Measurements from ENCODE around the gene TSEN2.
A peak's percentile ranks its signal among the peaks of the same experiment; 100 is the strongest.
"Not testable (repeated sequence)": the region's sequence is repeated elsewhere in the genome, so short reads cannot be mapped to it uniquely, and the experiment has no call there.

TSEN2 gene

DNA sequence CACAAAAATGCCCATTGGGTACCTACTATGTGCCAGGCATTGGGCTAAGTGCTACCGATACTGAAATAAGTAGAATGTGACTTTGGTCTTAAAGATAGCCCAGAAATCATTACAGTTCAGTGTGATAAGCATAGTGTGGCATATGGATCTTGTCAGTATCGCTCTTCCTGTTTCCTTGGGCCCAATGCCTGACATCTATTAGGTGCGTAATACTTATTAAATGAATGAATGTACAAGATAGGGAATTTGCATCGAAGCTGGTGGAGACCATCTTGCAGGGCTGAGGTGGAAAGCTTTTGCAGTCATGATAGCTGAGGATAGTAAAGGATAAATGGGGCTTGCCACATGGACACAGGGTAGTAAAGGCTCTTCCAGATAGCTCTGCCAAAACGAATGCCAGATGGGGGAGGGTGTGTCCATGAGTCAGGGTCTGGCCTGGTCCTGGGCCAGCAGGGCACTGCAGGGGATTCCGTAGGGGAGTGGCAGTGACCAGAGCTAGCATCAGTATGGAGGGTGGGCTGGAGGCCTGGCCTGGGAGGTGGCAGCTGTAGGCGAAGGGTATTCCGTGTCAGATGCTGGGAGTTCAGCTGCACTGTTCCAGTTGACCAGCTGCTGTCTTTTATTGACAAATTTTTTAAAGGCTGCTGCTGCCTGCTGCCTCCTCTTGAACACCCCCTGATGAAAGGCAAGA, 23.5 kb downstream of the TSEN2 start:
- no peak for DNase-seq

DNA sequence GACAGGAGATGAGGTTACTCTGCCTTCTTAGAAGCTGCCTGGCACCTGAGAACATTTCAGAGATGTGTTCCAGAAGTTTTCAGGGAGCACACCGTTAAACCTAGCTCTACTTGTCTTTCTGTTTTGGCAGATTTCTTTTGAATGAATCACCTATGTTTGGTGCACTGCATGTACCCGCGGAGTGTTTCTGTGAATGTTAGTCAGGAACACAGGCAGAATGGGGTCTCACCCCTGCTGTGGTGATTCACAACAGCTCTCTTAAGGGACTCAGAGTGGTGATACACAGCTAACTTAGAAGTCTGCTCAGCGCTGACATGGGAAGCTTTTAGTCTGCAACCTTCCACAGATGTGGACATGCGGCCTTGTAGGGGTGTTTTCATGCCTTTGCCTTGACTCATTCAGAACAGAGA, 24.0 kb downstream of the TSEN2 start:
- no peak for DNase-seq

DNA sequence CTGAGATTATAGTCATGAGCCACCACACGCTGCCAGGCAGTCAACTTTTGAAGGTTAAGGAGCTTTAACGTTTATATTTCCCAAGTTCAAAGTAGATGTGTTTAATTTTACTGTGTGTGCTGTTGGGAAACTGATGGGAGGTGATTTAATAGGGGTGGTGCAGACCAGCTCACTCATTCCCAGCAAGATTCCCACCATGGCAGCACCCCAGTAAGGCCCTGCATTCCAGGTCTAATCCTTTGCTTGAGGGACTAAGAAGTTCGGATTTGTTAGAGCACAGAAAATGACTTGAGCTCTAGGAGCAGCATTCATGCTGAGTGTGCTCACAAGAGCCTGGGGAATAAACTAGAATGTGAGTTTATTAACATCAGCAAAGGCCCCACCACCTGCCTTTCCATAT, 25.2 kb downstream of the TSEN2 start:
- no peak for DNase-seq

DNA sequence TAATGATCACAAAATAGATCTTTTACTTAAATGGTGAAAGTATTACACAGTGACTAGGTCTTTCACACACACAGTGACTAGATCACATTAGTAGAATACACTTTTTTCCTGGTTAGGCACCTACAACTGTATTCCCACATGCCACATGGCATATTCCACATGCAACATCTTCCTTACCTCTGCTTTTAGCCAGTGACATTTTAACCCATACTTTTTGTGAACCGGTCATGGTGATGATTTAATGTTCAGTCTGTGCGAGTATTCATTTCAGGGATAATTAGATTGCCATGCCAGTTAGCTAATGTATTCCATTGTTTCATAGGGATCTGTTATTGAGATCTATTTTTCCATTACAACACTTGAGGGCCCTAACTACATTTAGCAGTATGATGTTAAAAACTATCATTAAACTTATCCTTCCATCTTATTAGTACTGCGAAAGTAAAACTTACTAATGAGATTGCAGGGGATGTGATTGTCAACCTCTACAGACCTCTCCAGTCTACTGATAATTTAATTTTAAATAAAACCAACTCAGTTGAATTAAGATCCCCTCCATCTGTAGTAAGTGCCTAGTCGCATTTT, 28.3 kb downstream of the TSEN2 start:
- no peak for DNase-seq

DNA sequence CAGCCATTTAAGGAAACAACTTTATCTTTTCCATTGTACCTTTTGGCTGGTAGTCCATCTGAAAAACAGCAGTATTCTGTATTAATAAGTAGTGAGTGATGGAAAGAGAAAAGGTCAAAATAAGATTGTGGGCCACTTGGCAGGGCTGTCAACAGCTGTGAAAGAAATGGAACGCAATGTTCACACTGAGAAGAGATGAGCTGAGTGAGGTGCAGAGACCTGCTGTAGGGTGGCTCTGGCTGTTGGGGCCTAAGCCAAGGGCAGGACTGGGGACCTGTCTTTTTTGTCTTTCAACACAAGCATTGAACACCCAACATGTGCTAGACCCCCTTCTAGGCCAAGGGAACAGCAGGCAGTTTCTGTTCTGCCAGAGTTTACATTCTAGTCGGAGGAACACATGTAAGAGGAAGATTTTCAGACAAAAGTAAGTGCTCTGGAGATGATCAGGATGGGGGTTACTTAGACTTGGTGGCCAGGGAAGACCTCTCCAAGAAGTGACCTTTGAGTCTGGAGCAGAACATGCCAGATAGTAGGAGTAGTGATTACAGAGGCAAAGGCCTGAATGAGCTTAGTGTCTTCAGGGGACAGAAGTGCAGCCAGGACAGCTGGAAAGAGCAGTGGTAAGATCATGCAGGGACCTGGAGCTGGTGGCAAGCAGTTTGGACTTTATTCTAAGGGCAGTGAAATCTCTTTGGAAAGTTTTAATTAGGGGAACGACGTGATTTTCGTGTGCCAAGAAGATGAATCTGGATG, 29.6 kb downstream of the TSEN2 start:
- no peak for DNase-seq

DNA sequence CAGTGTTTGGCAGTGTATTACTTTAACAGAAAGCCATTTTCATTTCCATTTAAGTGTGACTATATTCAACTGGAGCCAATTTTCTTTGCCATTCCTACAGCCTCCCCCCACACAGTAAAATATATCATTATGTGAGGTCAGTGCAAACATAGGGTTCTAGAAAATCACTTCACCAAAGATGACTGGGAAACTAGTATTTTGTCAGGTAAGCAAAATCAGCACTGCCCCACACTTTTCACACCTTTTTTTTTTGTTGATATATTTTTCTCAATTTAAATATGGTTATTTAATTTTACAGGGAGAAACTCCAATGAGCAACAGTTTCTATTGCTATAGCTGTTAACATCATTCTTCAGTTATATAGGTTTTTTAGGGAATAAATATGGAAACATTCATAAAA, 31.4 kb downstream of the TSEN2 start:
- DNase-seq, result no peak

DNA sequence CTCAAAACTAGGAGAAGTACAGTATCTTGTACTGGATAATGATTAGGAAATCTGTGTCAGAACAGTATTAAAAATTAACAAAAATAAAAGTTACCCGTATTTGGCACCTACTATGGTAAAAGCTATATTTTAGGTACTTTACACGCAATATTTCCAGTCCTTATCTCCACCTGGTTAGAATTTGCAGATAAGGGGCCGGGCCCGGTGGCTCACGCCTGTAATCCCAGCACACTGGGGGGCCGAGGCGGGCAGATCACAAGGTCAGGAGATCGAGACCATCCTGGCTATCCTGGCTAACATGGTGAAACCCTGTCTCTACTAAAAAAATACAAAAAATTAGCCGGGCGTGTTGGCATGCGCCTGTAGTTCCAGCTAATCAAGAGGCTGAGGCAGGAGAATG, 32.6 kb downstream of the TSEN2 start:
- DNase-seq, result no peak

DNA sequence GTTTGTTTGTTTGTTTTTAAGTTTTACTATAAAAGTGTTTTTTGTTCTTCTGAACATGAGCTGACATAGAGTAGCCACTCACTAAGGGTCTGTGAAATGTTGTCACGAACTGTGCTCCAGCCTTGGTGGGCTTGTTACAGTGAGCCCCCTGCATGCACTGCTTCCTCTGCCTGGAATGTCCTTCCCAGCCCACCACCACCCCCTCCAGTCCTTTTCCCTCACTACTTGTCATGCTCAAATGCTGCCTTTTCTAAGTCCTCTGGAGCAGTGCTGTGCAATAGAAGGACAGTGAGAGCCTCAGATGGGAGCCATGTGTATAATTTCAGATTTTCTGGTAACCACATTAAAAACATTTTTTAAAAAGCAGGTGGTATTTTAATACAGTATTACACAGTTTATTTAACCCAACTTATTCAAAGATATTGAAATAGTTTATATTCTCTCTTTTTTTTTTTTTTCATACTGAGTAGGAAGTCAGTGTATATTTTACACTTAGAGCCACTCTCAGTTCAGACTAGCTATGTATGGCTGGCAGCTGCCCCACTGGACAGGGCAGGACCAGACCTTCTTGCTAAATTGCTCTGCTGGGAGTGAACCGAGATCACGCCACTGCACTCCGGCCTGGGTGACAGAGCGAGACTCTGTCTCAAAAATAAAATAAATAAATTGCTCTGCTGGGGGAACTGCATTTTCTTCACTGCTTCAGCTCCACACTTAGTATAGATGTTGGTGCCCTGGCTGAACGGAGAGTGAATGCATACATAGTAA, 34.2 kb downstream of the TSEN2 start:
- no peak for DNase-seq

DNA sequence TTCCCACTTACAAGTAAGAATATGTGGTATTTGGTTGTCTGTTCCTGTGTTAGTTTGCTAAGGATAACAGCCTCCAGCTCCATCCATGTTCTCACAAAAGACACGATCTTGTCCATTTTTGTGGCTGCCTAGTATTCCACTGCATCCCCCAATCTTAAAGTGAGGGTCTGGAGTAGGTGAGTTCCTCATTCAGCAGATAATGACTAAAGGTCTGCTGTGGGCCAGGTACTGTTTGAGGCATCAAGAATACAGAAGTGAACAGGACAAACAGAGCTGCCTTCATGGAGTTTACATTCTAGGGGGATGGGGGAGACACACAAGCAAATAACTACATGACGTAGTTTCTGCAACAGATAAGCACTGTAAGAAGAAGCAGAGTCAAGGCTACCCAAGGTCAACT, 36.7 kb downstream of the TSEN2 start:
- DNase-seq, result no peak

DNA sequence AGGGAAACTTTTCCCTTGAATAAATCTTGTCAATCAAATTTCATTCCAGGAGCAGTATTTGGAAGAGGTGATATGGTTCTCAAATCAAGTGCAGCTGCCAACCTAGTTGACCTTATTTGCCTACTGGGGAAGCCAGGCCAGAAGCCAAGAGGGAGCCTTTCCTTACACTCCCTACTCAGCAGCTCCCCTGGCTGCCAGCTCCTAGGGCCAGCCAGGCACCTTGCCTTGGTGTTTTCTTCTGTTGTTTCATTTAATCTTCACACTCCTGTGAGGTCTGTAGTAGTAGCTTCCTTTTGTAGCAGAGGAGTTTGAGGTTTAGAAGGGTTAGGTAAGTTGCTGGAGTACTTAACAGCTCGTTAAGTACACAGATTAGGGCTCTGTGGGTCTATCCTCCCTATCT, 38.4 kb downstream of the TSEN2 start:
- DNase-seq, result no peak

DNA sequence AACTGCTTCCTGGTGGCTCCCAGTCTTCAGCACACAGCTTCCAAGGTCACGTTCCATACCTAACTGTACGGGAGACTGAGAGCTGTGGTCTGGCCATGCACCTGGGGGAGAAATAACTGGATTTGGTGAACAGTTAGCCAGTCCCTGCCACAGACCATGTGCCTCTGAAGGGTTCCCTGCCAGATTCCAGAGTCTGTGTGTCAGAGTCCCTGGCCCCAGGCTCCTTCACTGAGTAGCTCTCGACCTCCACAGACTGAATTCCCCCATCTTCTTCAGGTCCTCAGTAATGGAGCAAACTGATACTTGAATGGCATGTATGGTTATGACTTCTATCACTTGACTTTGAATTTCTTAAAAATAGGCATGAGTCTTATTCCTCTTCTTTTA, 43.5 kb downstream of the TSEN2 start:
- DNase-seq, result no peak

DNA sequence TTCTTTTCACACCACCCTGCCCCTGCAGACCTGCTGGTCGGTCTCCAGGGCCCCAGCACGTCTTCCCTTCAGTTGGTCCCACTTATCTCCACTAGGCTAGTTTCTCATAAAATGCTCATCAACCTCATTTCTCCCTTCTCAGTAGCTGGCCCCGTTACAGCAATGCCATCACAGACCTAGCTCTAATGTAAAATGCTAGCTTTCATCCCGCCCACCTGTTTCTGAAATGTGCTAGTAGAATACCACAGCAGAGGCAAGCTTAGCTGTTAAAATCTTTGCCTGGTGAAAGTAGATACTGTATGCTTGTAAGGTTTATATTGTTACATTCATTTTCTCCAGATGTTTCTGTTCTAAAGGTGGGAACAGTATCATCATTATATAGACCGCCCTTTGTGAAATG, 47.9 kb downstream of the TSEN2 start:
- no peak for DNase-seq

DNA sequence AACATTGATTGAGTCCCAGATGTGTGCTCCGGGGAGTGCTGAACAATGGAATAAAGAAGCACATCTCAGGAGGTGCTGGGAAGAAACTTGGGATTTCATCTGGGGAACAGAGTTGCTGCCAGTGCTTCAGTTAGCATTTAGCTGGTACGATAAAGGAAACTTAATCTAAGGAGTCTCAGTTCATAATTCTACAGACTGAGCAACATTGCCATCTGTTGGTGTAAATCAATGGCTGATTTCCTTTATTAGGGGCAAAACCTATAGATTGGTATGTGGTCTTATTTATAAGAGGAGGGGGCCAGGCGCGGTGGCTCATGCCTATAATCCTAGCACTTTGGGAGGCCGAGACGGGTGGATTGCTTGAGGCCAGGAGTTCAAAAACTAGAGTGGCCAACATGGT, 52.1 kb downstream of the TSEN2 start:
- DNase-seq, result no peak

DNA sequence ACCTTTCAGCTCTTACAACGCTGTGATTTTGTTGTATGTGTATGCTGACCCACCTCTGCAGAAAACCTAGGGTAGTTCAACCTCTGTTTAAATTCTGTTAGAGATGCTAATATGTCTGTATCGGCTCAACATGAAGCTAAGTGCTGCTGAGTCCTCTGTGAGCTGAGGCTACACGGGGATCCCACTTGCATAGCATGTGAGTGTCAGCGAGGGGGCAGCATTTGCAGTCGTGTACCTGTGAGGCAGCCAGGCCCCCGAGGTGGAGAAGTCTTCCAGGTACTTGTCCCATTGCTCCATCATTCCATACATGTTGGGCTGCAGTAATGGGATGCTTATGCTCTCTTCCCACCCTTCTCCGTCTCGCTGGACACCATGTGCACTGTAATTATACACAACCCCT, 57.3 kb downstream of the TSEN2 start:
- no peak for DNase-seq

DNA sequence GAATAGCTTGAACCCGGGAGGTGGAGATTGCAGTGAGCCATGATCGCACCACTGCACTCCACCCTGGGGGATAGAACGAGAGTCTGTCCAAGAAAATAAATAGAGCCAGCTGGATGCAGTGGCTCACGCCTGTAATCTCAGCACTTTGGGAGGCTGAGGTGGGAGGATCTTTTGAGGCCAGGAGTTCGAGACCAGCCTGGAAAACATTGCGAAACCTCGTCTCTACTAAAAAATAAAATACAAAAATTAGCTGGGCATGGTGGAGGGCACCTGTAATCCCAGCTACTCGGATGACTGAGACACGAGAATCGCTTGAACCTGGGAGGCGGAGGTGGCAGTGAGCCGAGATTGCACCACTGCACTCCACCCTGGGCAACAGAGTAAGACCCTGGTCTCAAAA, 59.2 kb downstream of the TSEN2 start:
- not testable (repeated sequence) for DNase-seq

DNA sequence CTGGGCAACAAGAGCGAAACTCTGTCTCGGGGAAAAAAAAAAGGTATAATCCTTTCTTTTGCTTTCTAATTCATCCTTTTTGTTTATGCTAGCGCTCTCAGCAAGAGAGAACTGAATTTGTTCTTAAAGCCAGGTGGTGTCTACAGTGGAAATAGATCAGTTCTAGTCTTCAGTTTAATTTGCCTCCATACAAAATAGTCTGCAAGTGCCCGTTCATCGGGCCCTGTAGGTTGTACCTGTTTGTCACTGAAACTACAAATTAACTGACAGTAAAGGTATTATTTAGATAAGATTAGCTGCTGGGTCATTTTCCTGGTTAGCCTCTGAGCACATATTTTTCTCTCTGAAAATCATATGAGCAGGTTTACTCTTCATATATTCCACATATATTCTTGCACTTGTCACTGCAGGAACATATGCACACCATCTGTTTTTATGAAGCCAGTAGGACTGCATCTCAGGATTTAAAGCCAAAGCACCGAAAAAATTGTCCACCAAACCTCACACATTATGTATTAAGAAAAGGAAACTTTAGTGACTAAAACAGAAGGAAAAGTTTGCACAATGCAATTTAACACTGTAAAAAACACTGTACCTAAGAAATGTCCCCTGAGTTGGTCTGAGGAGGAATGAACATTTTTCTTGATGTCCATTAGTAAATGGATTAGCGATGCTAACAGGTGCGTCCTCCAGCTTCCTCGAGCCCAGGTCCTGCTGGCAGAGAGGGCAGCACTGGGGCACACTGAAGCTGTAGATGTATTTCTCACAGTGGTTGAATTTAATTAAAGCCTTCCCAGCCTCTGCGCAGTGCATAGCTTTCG, 60.6 kb downstream of the TSEN2 start:
- DNase-seq, result no peak

DNA sequence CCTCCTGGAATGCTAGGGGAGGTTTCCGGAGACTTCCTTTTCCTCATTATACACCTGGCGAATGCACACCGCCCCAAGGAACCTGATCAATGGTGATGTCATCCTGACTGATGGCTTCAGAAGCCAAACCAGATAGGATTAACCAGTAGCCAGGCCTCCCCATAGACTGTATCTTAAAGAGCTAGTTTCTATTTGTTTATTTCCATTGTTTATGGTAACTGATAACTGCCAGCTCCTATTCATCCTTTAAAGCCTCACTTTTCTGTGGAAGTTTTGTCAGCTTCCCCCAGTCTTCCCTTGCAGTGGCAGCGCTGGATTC, 61.2 kb downstream of the TSEN2 start, which contains the start of gene MKRN2OS:
Gene MKRN2OS, minus strand, starts transcription at position 27 of the 319 bp plus-strand sequence. CDS start 35 bp downstream, outside the sequence.
- no peak for DNase-seq

DNA sequence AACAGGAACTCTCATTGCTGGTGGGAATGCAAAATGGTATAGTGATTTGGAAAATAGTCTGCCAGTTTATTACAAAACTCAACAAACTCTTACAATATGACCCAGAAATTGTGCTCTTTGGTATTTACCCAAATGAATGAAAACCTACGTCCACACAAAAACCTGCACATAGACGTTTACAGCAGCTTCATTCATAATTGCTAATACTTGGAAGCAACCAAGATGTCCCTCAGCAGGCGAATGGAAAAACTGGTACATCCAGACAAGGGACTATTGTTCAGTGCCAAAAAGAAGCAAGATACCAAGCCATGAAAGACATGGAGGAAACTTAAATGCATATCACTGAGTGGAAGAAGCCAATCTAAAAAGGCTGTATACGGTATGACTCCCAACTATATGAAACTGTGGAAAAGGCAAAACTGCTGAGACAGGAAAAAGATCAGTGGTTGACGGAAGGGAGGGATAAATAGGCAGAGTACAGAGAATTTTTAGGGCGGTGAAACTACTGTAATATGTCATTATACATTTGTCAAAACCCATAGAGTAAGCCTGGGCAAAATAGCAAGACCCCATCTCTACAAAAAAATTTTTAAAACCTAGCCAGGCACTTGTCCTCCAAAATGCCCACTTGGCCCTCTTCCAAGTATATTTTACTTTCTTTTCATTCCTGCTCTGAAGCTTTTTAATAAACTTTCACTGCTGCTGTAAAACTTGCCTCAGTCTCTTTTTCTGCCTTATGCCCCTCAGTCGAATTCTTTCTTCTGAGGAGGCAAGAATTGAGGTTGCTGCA, 65.9 kb downstream of the TSEN2 start:
- DNase-seq, result no peak

DNA sequence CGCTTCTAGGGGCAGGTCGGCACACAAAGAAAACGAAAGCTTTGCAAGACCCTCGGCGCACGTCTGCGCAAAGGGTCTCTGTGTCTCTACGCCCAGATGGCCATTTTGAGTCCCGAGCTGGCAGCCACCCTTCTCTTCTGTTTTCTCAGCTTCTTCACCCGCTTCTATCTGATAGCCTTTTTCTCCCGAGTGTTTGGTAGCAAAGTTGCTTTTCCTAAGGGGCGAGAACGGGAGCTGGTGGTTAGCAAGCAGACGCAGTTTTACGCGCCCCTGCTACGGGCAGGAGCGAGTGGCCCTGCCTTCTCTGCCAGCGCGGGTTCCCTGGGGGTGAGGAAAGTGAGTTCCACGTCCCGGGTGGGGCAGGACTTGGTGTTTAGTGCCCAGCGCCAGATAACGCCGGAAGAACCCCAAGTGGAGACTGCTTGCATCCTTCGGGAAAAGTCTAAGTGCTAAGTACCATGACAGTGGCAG, 69.7 kb downstream of the TSEN2 start:
- no peak for DNase-seq

DNA sequence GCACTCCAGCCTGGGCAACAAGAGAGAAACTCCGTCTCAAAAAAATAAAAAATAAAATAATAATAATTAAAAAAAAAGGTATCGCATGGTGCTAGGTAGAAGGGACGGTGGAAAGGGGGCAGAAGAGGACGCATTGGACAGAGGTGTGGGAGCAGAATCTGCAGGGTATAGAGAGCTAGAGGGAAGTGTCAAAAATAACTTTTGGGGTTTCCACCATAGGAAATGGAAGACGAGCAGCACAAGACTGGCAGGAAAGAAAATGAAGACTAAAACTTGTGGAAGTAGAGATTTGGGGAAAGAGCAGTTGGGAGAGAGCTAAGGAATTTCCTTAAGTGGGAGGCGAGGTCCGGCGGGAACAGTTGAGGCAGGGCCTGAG, 72.0 kb downstream of the TSEN2 start:
- DNase-seq, result no peak

DNA sequence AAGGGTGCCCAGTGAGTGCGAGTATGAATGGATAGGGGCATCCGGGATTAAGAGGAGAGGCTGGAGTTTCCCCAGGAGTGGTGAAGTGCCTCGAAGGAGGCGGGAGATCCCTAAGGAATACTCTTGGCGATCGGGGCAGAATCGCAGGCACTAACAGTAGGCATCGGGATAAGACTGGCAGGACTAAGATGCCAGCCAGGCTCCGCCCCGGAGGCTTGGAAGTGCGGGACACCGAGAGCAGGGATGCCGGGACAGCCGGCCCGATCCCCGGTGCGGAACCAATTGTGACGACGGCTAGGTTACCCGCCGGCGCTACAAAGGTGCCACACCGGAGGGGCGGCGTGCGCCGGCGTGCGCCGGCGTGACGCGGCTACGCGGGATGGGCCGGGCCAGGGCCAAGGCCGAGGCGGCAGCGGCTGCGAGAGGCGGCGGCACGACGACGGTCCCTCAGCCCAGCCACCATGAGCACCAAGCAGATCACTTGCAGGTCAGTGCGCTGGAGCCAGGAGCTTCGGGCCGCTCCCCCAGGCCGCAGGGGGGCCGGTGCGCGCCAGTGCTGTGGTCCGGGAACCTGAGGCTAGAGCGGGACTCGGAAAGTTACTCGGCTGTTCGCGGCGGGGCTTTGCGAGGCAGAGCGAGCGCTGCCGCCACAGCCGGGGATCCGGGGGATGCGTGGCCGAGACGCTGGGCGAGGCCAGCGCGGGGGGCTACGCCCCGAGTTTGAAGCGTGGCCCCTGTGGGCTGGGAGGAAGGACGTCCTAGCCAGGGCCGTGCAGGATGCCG, 72.6 kb downstream of the TSEN2 start, which contains the start of gene MKRN2:
Gene MKRN2, plus strand, starts transcription at position 398 of the 783 bp plus-strand sequence. Its CDS starts 64 bp downstream, at position 462.
- DNase-seq, result peak; percentile 24
